PC-9 (cell line): ENCODE results near the gene PTK6.

Experiments
- EZH2 ChIP-seq: fragments of 200-600 bp; sonication (generic); IDR thresholded peaks from 2 replicates; pipeline ENCODE4 v1.8.0; 2017; ENCODE audit warnings: antibody characterized with exemption, low read depth
- TF ChIP-seq, protein P1 (sequence below): fragments of 200-600 bp; sonication (generic); conservative IDR thresholded peaks from 2 replicates; pipeline ENCODE4 v1.6.1; 2017; ENCODE audit warnings: mixed run types, antibody characterized with exemption, mild to moderate bottlenecking, moderate library complexity

DNA sequence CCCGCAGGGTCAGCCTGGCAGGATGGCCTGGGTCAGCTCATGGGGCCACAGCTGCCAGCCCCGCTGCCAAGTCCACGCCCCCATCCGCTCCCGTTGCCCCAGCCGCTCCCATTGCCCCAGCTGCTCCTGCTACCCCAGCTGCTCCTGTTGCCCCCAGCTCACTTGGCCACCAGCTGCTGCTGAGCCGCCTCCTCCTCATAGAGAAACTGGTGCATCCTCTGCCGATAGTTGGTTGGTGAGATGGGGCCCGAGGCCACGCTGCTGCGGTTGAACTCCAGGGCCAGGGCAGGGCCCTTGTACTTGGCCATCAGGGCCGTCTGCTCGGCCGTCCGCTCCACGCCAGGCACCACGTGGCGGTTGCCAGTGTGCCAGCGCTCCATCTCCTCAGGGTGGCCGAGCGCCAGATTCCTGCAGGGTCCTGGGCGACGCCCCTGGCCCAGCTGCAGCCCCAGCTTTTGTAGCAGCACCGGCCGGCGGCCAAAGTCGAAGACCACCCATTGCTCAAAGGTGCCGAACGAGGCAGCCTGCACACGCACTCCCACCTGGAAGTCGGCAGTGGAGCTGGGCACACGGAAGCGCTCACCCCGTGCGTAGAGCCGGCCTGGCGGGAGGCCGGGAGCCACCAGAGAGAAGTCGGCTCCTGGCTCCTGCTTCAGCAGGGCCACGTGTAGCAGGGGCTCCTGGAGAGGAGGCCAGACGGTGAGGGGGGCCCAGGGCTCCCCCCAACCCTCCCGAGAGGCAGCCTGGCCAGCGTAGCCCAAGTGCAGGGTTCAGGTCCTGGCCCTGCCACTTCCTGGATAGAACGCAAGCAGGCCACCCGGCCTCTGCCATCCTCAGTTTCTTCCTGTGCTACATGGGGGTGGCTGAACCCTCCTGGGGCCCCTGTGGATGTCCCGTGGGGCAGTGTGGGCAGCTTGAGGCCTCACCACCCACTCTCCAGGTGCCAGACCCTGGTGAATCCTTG, 32.1 kb upstream of the PTK6 start:
- TF ChIP-seq, protein P1, sequence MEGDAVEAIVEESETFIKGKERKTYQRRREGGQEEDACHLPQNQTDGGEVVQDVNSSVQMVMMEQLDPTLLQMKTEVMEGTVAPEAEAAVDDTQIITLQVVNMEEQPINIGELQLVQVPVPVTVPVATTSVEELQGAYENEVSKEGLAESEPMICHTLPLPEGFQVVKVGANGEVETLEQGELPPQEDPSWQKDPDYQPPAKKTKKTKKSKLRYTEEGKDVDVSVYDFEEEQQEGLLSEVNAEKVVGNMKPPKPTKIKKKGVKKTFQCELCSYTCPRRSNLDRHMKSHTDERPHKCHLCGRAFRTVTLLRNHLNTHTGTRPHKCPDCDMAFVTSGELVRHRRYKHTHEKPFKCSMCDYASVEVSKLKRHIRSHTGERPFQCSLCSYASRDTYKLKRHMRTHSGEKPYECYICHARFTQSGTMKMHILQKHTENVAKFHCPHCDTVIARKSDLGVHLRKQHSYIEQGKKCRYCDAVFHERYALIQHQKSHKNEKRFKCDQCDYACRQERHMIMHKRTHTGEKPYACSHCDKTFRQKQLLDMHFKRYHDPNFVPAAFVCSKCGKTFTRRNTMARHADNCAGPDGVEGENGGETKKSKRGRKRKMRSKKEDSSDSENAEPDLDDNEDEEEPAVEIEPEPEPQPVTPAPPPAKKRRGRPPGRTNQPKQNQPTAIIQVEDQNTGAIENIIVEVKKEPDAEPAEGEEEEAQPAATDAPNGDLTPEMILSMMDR, result no peak
- no peak for TF ChIP-seq EZH2
